T-helper 2 cell treated with Interferon-gamma antibody and Interleukin-4, amounts not matched to agents 5 μg/mL and 100 μg/mL, for 36 hours (primary cell): ENCODE data around the gene MYLK4.
A peak's percentile ranks its signal among the peaks of the same experiment; 100 is the strongest.

Experiments
- DNase-seq: peaks from one replicate; pipeline ENCODE4 v3.0.0; 2021; ENCODE audit warnings: low spot score
- H3K27ac Mint-ChIP-seq: one replicate; pipeline ENCODE4 v1.8.0; 2021; ENCODE audit warnings: mild to moderate bottlenecking, mixed read lengths
- H3K27me3 Mint-ChIP-seq: one replicate; pipeline ENCODE4 v1.8.0; 2021; ENCODE audit warnings: low read depth, mixed read lengths
- H3K36me3 Mint-ChIP-seq: one replicate; pipeline ENCODE4 v1.8.0; 2021; ENCODE audit warnings: low read depth, mixed read lengths
- H3K4me1 Mint-ChIP-seq: one replicate; pipeline ENCODE4 v1.8.0; 2021; ENCODE audit warnings: low read depth, mixed read lengths
- H3K4me3 Mint-ChIP-seq: one replicate; pipeline ENCODE4 v1.8.0; 2022; ENCODE audit warnings: mild to moderate bottlenecking, moderate library complexity, mixed read lengths
- H3K9me3 Mint-ChIP-seq: one replicate; pipeline ENCODE4 v1.8.0; 2021; ENCODE audit warnings: mixed read lengths

The MYLK4 gene

DNA sequence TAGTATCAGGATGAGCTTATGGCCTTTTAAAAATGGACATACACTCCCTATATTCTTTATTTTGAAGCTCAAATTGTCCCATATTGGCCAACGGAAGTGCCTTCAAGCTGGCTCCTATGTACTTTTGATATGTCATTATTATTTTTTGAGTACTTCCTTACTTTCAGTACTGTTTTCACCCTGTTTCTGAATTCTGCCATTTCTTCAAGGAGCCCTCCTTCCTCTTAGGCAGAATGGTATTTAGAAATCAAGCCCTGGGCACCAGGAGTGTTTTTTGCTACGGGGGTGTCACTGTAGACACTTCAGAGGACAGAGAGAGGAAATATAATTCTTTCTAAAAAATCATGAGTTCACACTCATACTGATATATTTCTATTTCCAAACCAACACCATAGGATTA, 5.5 kb upstream of the MYLK4 start:
- no peaks in the 10 kb centered on the region for H3K9me3 Mint-ChIP-seq
- H3K4me3 Mint-ChIP-seq = no peak overlapping the region
- H3K4me1 Mint-ChIP-seq = peaks cover 13% of the 10 kb centered on the region
- H3K27me3 Mint-ChIP-seq = peaks cover 48% of the 10 kb centered on the region
- no peak overlapping the region for H3K27ac Mint-ChIP-seq
- H3K36me3 Mint-ChIP-seq = no peaks in the 10 kb centered on the region
- DNase-seq = no peak

DNA sequence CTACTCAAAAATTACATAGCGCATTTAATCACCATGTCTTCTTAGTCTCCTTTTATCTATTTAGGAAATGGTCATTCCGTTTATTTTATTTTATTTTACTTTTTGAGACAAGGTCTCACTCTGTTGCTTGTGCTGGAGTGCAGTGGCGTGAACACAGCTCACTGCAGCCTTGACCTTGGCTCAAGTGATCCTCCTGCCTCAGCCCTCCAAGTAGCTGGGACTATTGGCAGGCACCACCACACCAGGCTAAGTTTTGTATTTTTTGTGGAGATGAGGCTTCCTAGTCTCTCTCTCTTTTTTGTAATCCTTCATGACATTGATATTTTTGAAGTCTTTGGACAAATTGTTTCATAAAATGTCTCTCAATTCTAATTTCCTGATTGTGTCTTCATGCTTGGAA, 4.7 kb upstream of the MYLK4 start:
- no peak overlapping the region for H3K27ac Mint-ChIP-seq
- H3K36me3 Mint-ChIP-seq = no peaks in the 10 kb centered on the region
- H3K4me3 Mint-ChIP-seq = no peak overlapping the region
- H3K4me1 Mint-ChIP-seq = peaks cover 5% of the 10 kb centered on the region
- peaks cover 55% of the 10 kb centered on the region for H3K27me3 Mint-ChIP-seq
- no peak for DNase-seq
- no peaks in the 10 kb centered on the region for H3K9me3 Mint-ChIP-seq

GRCh38 chr6:2754911-2755310, 4.2 kb upstream of the MYLK4 start:
- Mint-ChIP-seq H3K9me3 (no peaks in the 10 kb centered on the region), H3K27ac (no peak overlapping the region), H3K4me3 (no peak overlapping the region), H3K4me1 (peaks cover 6% of the 10 kb centered on the region), H3K27me3 (peaks cover 59% of the 10 kb centered on the region), H3K36me3 (no peaks in the 10 kb centered on the region)
- DNase-seq = no peak

GRCh38 chr6:2754393-2754792, 3.7 kb upstream of the MYLK4 start:
- DNase-seq = no peak
- Mint-ChIP-seq H3K9me3 (no peaks in the 10 kb centered on the region), H3K27me3 (peaks cover 60% of the 10 kb centered on the region), H3K4me1 (peaks cover 8% of the 10 kb centered on the region), H3K4me3 (no peak overlapping the region), H3K27ac (no peak overlapping the region), H3K36me3 (no peaks in the 10 kb centered on the region)

DNA sequence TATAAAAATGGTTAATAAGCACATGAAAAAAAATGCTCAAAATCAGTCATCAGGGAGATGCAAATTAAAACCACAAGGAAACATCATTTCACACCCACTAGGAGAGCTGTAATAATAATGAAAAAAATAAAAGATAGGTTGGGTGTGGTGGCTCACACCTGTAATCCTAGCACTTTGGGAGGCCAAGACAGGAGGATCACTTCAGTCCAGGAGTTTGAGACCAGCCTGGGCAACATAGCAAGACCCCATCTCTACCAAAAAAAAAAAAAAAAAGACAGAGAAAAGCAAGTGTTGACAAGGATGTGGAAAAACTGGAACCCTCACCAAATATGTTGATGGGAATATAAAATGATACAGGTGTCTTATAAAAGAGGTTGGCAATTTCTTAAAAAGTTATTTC, 3.0 kb upstream of the MYLK4 start:
- H3K36me3 Mint-ChIP-seq = no peaks in the 10 kb centered on the region
- H3K4me1 Mint-ChIP-seq = peaks cover 8% of the 10 kb centered on the region
- peaks cover 61% of the 10 kb centered on the region for H3K27me3 Mint-ChIP-seq
- DNase-seq = no peak
- H3K27ac Mint-ChIP-seq = no peak overlapping the region
- no peak overlapping the region for H3K4me3 Mint-ChIP-seq
- H3K9me3 Mint-ChIP-seq = no peaks in the 10 kb centered on the region

- no peak for DNase-seq
- Mint-ChIP-seq H3K4me3 (no peak overlapping the region), H3K27ac (no peak overlapping the region), H3K27me3 (peaks cover 65% of the 10 kb centered on the region), H3K4me1 (peaks cover 8% of the 10 kb centered on the region), H3K9me3 (no peaks in the 10 kb centered on the region), H3K36me3 (no peaks in the 10 kb centered on the region)
Measured at GRCh38 chr6:2753110-2753489, 2.4 kb upstream of the MYLK4 start.

DNA sequence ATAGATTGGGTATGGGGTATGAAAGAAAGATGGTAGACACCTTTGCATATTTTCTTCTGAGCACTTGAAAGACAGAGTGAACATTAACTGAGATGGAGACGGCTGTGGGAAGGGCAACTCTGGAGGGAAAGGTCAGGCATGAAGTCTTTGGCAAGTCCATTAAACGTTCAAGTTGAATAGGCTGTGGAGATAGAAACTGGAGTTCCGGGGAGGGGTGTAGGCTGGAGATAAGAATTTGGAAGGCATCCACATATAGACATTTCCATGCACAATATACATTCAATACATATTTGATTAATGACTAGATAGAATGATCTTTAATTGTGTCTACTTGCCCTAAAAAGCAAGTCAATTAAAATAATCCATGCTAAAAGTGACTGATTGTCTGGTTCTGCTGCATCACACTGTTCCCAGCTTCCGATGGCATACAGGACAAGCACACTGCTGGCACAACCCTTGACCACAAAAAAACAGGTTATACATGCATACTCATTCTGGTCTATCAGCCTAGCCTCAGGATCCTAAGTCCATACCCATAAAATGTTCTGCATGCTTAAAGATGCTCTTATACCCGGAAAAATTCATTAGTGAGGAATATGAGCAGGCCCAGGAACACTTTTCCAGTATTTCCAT, 1.9 kb upstream of the MYLK4 start:
- H3K27me3 Mint-ChIP-seq = peaks cover 67% of the 10 kb centered on the region
- H3K9me3 Mint-ChIP-seq = no peaks in the 10 kb centered on the region

DNA sequence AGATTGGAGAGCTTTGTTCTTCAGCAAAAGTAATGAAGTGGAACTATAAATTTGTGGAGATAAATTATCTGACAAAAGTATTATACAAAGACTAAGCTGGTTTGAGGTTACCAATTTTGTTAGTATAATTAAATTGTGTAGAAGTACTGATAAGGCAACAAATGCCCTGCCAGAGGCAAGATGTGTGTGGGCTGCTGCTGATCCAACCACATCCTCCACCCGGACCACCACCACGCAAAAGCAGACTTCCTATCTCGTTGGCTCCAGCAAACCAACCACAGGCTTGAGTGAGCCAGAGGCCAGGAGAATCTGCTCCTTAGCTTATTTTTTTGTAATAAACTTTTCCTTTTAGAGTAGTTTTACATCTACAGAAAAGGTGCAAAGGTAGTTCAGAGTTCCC, 1.1 kb upstream of the MYLK4 start:
- no peak overlapping the region for H3K27ac Mint-ChIP-seq
- DNase-seq = no peak
- H3K4me1 Mint-ChIP-seq = peaks cover 8% of the 10 kb centered on the region
- H3K27me3 Mint-ChIP-seq = peaks cover 68% of the 10 kb centered on the region
- no peaks in the 10 kb centered on the region for H3K36me3 Mint-ChIP-seq
- no peak overlapping the region for H3K4me3 Mint-ChIP-seq
- no peaks in the 10 kb centered on the region for H3K9me3 Mint-ChIP-seq

More for the DNA sequence above, 1.9 kb upstream of the MYLK4 start:
- Mint-ChIP-seq H3K36me3 (no peaks in the 10 kb centered on the region), H3K27ac (no peak overlapping the region), H3K4me3 (no peak overlapping the region), H3K4me1 (peaks cover 8% of the 10 kb centered on the region)
- no peak for DNase-seq

- peaks cover 8% of the 10 kb centered on the region for H3K4me1 Mint-ChIP-seq
- peak; percentile 50 for DNase-seq
- no peak overlapping the region for H3K4me3 Mint-ChIP-seq
- peaks cover 58% of the 10 kb centered on the region for H3K27me3 Mint-ChIP-seq
- H3K27ac Mint-ChIP-seq = no peak overlapping the region
- no peaks in the 10 kb centered on the region for H3K9me3 Mint-ChIP-seq
- no peaks in the 10 kb centered on the region for H3K36me3 Mint-ChIP-seq
Measured at GRCh38 chr6:2749969-2750600, 637 bp downstream of the MYLK4 start.

GRCh38 chr6:2748183-2748582, 2.5 kb downstream of the MYLK4 start:
- Mint-ChIP-seq H3K9me3 (no peaks in the 10 kb centered on the region), H3K27ac (no peak overlapping the region), H3K27me3 (peaks cover 53% of the 10 kb centered on the region), H3K36me3 (no peaks in the 10 kb centered on the region), H3K4me1 (peaks cover 7% of the 10 kb centered on the region), H3K4me3 (no peak overlapping the region)
- no peak for DNase-seq

DNA sequence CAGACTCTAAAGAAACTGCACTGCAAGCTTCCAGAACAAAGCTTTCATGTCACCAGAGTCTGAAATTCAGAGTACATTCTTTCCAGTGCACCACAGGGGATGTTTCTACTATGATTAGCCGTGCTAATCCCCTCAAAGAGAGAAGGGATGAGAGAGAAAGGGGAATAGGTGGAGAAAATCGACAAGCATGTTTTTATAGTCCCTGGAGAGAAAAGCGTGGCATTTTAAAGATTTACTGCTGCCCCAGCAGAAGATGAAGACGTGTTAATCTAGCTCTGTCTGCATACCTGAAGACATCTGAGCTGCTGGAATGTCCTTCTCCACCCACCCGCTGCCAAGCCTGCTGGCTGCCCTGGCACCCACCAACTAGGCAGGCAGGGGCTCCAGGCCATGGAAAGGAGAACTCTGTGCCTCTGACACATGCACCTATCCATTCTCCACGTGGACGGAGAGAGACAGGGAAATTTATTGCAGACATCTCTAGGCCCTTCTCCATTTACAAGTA, 4.1 kb downstream of the MYLK4 start:
- no peak for DNase-seq
- Mint-ChIP-seq H3K9me3 (no peaks in the 10 kb centered on the region), H3K27me3 (peaks cover 48% of the 10 kb centered on the region), H3K36me3 (no peaks in the 10 kb centered on the region), H3K4me3 (no peak overlapping the region), H3K4me1 (peaks cover 3% of the 10 kb centered on the region), H3K27ac (no peak overlapping the region)

GRCh38 chr6:2745246-2745645, 5.5 kb downstream of the MYLK4 start:
- H3K9me3 Mint-ChIP-seq = no peaks in the 10 kb centered on the region

GRCh38 chr6:2744778-2745177, 5.9 kb downstream of the MYLK4 start:
- peaks cover 1% of the 10 kb centered on the region for H3K4me1 Mint-ChIP-seq
- H3K27me3 Mint-ChIP-seq = peaks cover 39% of the 10 kb centered on the region
- no peak overlapping the region for H3K27ac Mint-ChIP-seq
- no peaks in the 10 kb centered on the region for H3K36me3 Mint-ChIP-seq
- no peaks in the 10 kb centered on the region for H3K9me3 Mint-ChIP-seq
- DNase-seq = no peak
- no peak overlapping the region for H3K4me3 Mint-ChIP-seq

More at GRCh38 chr6:2745246-2745645, 5.5 kb downstream of the MYLK4 start:
- Mint-ChIP-seq H3K27me3 (peaks cover 42% of the 10 kb centered on the region), H3K27ac (no peak overlapping the region), H3K36me3 (no peaks in the 10 kb centered on the region), H3K4me1 (peaks cover 3% of the 10 kb centered on the region), H3K4me3 (no peak overlapping the region)
- no peak for DNase-seq

GRCh38 chr6:2744209-2744771, 6.4 kb downstream of the MYLK4 start:
- Mint-ChIP-seq H3K27ac (no peak overlapping the region), H3K4me1 (no peaks in the 10 kb centered on the region)

More at GRCh38 chr6:2744209-2744771, 6.4 kb downstream of the MYLK4 start:
- Mint-ChIP-seq H3K4me3 (no peak overlapping the region), H3K27me3 (peaks cover 36% of the 10 kb centered on the region), H3K36me3 (no peaks in the 10 kb centered on the region), H3K9me3 (no peaks in the 10 kb centered on the region)
- no peak for DNase-seq
